Measurements from ENCODE around the gene SH3GL3. TPM values are rescaled to one million over a fixed set of nuclear protein-coding genes. Genes with fewer than 3 reads are reported as not detected.

Gene SH3GL3
- total RNA-seq, 1 donor from 2014 or later: 1.2 TPM

DNA sequence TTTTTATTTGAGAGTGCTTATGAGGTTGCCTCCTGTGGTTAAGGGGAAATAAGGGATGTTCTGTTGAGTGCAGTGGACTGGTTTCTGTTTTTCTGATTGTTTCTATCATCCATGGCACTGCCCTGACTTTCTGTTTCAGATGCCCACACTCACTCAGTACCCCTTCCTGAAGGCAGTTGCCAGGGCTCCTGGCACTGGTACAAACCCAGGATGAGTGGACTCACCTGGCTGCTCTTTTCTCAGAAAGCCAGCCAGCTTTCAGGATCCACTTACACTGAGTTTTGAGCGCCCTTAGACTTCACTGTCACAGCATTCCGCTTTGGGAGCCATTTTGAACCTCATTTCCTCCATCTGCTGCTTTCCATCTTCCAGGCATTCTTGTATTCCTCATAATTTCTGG lies 150.9 kb downstream of the SH3GL3 start:
- Mint-ChIP-seq H3K4me1 (ENCODE audit: low read depth) (peaks cover 15% of the 10 kb centered on the region), H3K4me3 (ENCODE audit: low read depth) (no peak overlapping the region), H3K27me3 (no peaks in the 10 kb centered on the region), H3K27ac (no peak overlapping the region), H3K36me3 (ENCODE audit: insufficient read depth) (peaks cover 5% of the 10 kb centered on the region), H3K9me3 (ENCODE audit: low read depth) (peaks cover 31% of the 10 kb centered on the region)
- no peak for DNase-seq (ENCODE audit: low spot score, unreplicated experiment)
- TF ChIP-seq, protein P1, sequence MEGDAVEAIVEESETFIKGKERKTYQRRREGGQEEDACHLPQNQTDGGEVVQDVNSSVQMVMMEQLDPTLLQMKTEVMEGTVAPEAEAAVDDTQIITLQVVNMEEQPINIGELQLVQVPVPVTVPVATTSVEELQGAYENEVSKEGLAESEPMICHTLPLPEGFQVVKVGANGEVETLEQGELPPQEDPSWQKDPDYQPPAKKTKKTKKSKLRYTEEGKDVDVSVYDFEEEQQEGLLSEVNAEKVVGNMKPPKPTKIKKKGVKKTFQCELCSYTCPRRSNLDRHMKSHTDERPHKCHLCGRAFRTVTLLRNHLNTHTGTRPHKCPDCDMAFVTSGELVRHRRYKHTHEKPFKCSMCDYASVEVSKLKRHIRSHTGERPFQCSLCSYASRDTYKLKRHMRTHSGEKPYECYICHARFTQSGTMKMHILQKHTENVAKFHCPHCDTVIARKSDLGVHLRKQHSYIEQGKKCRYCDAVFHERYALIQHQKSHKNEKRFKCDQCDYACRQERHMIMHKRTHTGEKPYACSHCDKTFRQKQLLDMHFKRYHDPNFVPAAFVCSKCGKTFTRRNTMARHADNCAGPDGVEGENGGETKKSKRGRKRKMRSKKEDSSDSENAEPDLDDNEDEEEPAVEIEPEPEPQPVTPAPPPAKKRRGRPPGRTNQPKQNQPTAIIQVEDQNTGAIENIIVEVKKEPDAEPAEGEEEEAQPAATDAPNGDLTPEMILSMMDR (IDR thresholded peaks at IDR 0.05; ENCODE audit: unreplicated experiment): no peak

- no peak for DNase-seq (ENCODE audit: low spot score, unreplicated experiment)
Measured at GRCh38 chr15:83602021-83602420, 154.9 kb downstream of the SH3GL3 start.

GRCh38 chr15:83604549-83604948 lies 157.4 kb downstream of the SH3GL3 start:
- H3K9me3 Mint-ChIP-seq (ENCODE audit: low read depth): peaks cover 19% of the 10 kb centered on the region
- H3K4me3 Mint-ChIP-seq (ENCODE audit: low read depth): no peak overlapping the region
- no peak overlapping the region for H3K27ac Mint-ChIP-seq
- no peaks in the 10 kb centered on the region for H3K4me1 Mint-ChIP-seq (ENCODE audit: low read depth)
- TF ChIP-seq, protein P1 (IDR thresholded peaks at IDR 0.05; ENCODE audit: unreplicated experiment): no peak
- peaks cover 5% of the 10 kb centered on the region for H3K36me3 Mint-ChIP-seq (ENCODE audit: insufficient read depth)
- H3K27me3 Mint-ChIP-seq: no peaks in the 10 kb centered on the region
- no peak for DNase-seq (ENCODE audit: low spot score, unreplicated experiment)

More at GRCh38 chr15:83602021-83602420, 154.9 kb downstream of the SH3GL3 start:
- no peaks in the 10 kb centered on the region for H3K4me1 Mint-ChIP-seq (ENCODE audit: low read depth)
- no peak overlapping the region for H3K27ac Mint-ChIP-seq
- TF ChIP-seq, protein P1 (IDR thresholded peaks at IDR 0.05; ENCODE audit: unreplicated experiment): no peak
- H3K27me3 Mint-ChIP-seq: no peaks in the 10 kb centered on the region
- no peak overlapping the region for H3K4me3 Mint-ChIP-seq (ENCODE audit: low read depth)
- peaks cover 5% of the 10 kb centered on the region for H3K36me3 Mint-ChIP-seq (ENCODE audit: insufficient read depth)
- H3K9me3 Mint-ChIP-seq (ENCODE audit: low read depth): peaks cover 31% of the 10 kb centered on the region

GRCh38 chr15:83605111-83605945 lies 158.2 kb downstream of the SH3GL3 start:
- H3K4me3 Mint-ChIP-seq (ENCODE audit: low read depth): no peak overlapping the region
- TF ChIP-seq, protein P1 (IDR thresholded peaks at IDR 0.05; ENCODE audit: unreplicated experiment): no peak
- no peaks in the 10 kb centered on the region for H3K4me1 Mint-ChIP-seq (ENCODE audit: low read depth)
- no peak overlapping the region for H3K27ac Mint-ChIP-seq
- DNase-seq (ENCODE audit: low spot score, unreplicated experiment): no peak
- peaks cover 11% of the 10 kb centered on the region for H3K9me3 Mint-ChIP-seq (ENCODE audit: low read depth)
- H3K36me3 Mint-ChIP-seq (ENCODE audit: insufficient read depth): no peaks in the 10 kb centered on the region
- H3K27me3 Mint-ChIP-seq: no peaks in the 10 kb centered on the region

DNA sequence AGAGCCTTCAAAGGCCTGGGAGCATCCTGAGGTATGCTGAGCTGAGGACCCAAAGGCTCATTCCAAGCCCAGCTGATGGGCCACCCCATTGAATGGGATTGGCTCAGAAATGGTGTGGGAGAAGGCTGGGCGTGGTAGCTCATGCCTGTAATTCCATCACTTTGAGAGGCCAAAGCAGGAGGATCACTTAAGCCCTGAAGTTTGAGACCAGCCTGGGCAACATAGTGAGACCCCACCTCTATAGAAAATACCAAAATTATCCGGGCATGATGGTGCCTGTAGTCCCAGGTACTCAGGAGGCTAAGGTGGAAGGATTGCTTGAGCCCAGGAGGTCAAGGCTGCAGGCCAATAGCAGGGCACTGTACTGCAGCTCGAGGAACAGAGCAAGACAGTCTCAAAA lies 163.0 kb downstream of the SH3GL3 start:
- TF ChIP-seq, protein P1 (IDR thresholded peaks at IDR 0.05; ENCODE audit: unreplicated experiment): no peak
- Mint-ChIP-seq H3K27ac (no peak overlapping the region), H3K36me3 (ENCODE audit: insufficient read depth) (no peaks in the 10 kb centered on the region), H3K4me1 (ENCODE audit: low read depth) (no peaks in the 10 kb centered on the region), H3K27me3 (no peaks in the 10 kb centered on the region), H3K4me3 (ENCODE audit: low read depth) (no peak overlapping the region), H3K9me3 (ENCODE audit: low read depth) (no peaks in the 10 kb centered on the region)
- DNase-seq (ENCODE audit: low spot score, unreplicated experiment): no peak

All from progenitor cell of endocrine pancreas (in vitro differentiated cells).